ENCODE measurements around the gene SPSB3.

The SPSB3 gene

GRCh38 chr16:1782408-1783264 is at the start of gene SPSB3, which contains the start of gene NUBP2:
Gene SPSB3 (minus strand): TSS chr16:1782571. CDS start chr16:1781483, 1,088 bp downstream.
Gene NUBP2 (plus strand): TSS chr16:1782960. CDS start chr16:1783021, 61 bp downstream.
- Mint-ChIP-seq H3K4me3 (peak within 1 kb of the TSS; percentile 89 to 96), H3K9me3 (no peaks in the 10 kb centered on the region), H3K36me3 (peaks cover 13 to 14% of the 10 kb centered on the region in 2 donors), H3K4me1 (peaks cover 15 to 39% of the 10 kb centered on the region in 2 donors), H3K27ac (peak within 1 kb of the TSS; percentile 94), H3K27me3 (no peaks in the 10 kb centered on the region)
- DNase-seq (peak; percentile 100), ATAC-seq (replicated peaks) (peak; percentile 90 to 92)

- H3K27ac Mint-ChIP-seq = no peak overlapping the region
- no peaks in the 10 kb centered on the region for H3K9me3 Mint-ChIP-seq
- ATAC-seq (replicated peaks) (no peak), DNase-seq (no peak)
- H3K4me1 Mint-ChIP-seq = peaks cover 6 to 20% of the 10 kb centered on the region in 2 donors
- no peak overlapping the region for H3K4me3 Mint-ChIP-seq
- H3K27me3 Mint-ChIP-seq = no peaks in the 10 kb centered on the region
- H3K36me3 Mint-ChIP-seq = peaks cover 7 to 13% of the 10 kb centered on the region in 2 donors
Observed at GRCh38 chr16:1831186-1832075, 49.1 kb upstream of the SPSB3 start.

GRCh38 chr16:1830213-1830612 is 47.8 kb upstream of the SPSB3 start:
- ATAC-seq (replicated peaks) (no peak), DNase-seq (no peak)
- Mint-ChIP-seq H3K9me3 (no peaks in the 10 kb centered on the region), H3K27ac (no peak overlapping the region), H3K27me3 (no peaks in the 10 kb centered on the region), H3K4me3 (no peak overlapping the region), H3K4me1 (peaks cover 6 to 20% of the 10 kb centered on the region in 2 donors), H3K36me3 (peaks cover 7 to 13% of the 10 kb centered on the region in 2 donors)

GRCh38 chr16:1828645-1829410 is 46.5 kb upstream of the SPSB3 start:
- no peak overlapping the region for H3K27ac Mint-ChIP-seq
- DNase-seq = no peak
- no peak for ATAC-seq (replicated peaks)
- H3K9me3 Mint-ChIP-seq = no peaks in the 10 kb centered on the region
- H3K36me3 Mint-ChIP-seq = peaks cover 7 to 13% of the 10 kb centered on the region in 2 donors
- no peaks in the 10 kb centered on the region for H3K27me3 Mint-ChIP-seq
- peaks cover 10 to 30% of the 10 kb centered on the region in 2 donors for H3K4me1 Mint-ChIP-seq
- peak overlapping the region; percentile 30 to 41 for H3K4me3 Mint-ChIP-seq

GRCh38 chr16:1826691-1827573 is 44.6 kb upstream of the SPSB3 start, which contains the start of the genes FAHD1 and HAGH:
Gene FAHD1 (plus strand): TSS chr16:1827206. CDS start chr16:1827239, 33 bp downstream.
Gene HAGH (minus strand): TSS chr16:1826825. CDS start chr16:1826787, 38 bp downstream.
- Mint-ChIP-seq H3K4me3 (peak within 1 kb of the TSS; percentile 90 to 93), H3K27ac (peak within 1 kb of the TSS; percentile 90), H3K9me3 (no peaks in the 10 kb centered on the region), H3K27me3 (no peaks in the 10 kb centered on the region), H3K36me3 (peaks cover 3 to 10% of the 10 kb centered on the region in 2 donors), H3K4me1 (peaks cover 10 to 32% of the 10 kb centered on the region in 2 donors)
- peak; percentile 88 for DNase-seq
- peak; percentile 87 to 90 for ATAC-seq (replicated peaks)

- DNase-seq = peak; percentile 8
- peaks cover 10 to 32% of the 10 kb centered on the region in 2 donors for H3K4me1 Mint-ChIP-seq
- peaks cover 3 to 6% of the 10 kb centered on the region in 2 donors for H3K36me3 Mint-ChIP-seq
- peak overlapping the region; percentile 59 for H3K27ac Mint-ChIP-seq
- peak overlapping the region; percentile 77 to 93 for H3K4me3 Mint-ChIP-seq
- ATAC-seq (replicated peaks) = peak; percentile 75 to 79
- no peaks in the 10 kb centered on the region for H3K27me3 Mint-ChIP-seq
- no peaks in the 10 kb centered on the region for H3K9me3 Mint-ChIP-seq
Observed at GRCh38 chr16:1825864-1826690, 43.7 kb upstream of the SPSB3 start.

- no peaks in the 10 kb centered on the region for H3K9me3 Mint-ChIP-seq
- ATAC-seq (replicated peaks) = no peak
- DNase-seq = no peak
Observed at GRCh38 chr16:1825381-1825863, 43.1 kb upstream of the SPSB3 start.

GRCh38 chr16:1823821-1824220 is 41.5 kb upstream of the SPSB3 start:
- Mint-ChIP-seq H3K27me3 (no peaks in the 10 kb centered on the region), H3K4me3 (no peak overlapping the region), H3K4me1 (peaks cover 6 to 21% of the 10 kb centered on the region in 2 donors), H3K36me3 (peaks cover 4 to 7% of the 10 kb centered on the region in 2 donors), H3K27ac (no peak overlapping the region), H3K9me3 (no peaks in the 10 kb centered on the region)
- ATAC-seq (replicated peaks) (no peak), DNase-seq (no peak)

More at GRCh38 chr16:1825381-1825863, 43.1 kb upstream of the SPSB3 start:
- Mint-ChIP-seq H3K4me1 (peaks cover 8 to 26% of the 10 kb centered on the region in 2 donors), H3K36me3 (peaks cover 0 to 2% of the 10 kb centered on the region in 2 donors), H3K27me3 (no peaks in the 10 kb centered on the region), H3K27ac (peak overlapping the region; percentile 59), H3K4me3 (peak overlapping the region; percentile 75 to 77)

- H3K4me3 Mint-ChIP-seq = no peak overlapping the region
- no peak for ATAC-seq (replicated peaks)
- no peaks in the 10 kb centered on the region for H3K9me3 Mint-ChIP-seq
- no peak overlapping the region for H3K27ac Mint-ChIP-seq
- H3K36me3 Mint-ChIP-seq = peaks cover 4 to 7% of the 10 kb centered on the region in 2 donors
- no peak for DNase-seq
- no peaks in the 10 kb centered on the region for H3K27me3 Mint-ChIP-seq
- peaks cover 6 to 19% of the 10 kb centered on the region in 2 donors for H3K4me1 Mint-ChIP-seq
Observed at GRCh38 chr16:1822801-1823200, 40.4 kb upstream of the SPSB3 start.

GRCh38 chr16:1821861-1822611 is 39.7 kb upstream of the SPSB3 start:
- H3K27ac Mint-ChIP-seq = no peak overlapping the region
- ATAC-seq (replicated peaks) (no peak), DNase-seq (no peak)
- H3K4me1 Mint-ChIP-seq = peaks cover 4 to 12% of the 10 kb centered on the region in 2 donors
- no peak overlapping the region for H3K4me3 Mint-ChIP-seq
- H3K36me3 Mint-ChIP-seq = peaks cover 10 to 11% of the 10 kb centered on the region in 2 donors
- H3K9me3 Mint-ChIP-seq = no peaks in the 10 kb centered on the region
- H3K27me3 Mint-ChIP-seq = no peaks in the 10 kb centered on the region

- Mint-ChIP-seq H3K27ac (no peak overlapping the region), H3K4me1 (peaks cover 4 to 12% of the 10 kb centered on the region in 2 donors), H3K4me3 (no peak overlapping the region), H3K9me3 (no peaks in the 10 kb centered on the region), H3K27me3 (no peaks in the 10 kb centered on the region), H3K36me3 (peaks cover 10 to 13% of the 10 kb centered on the region in 2 donors)
- DNase-seq = no peak
- no peak for ATAC-seq (replicated peaks)
Observed at GRCh38 chr16:1820946-1821290, 38.5 kb upstream of the SPSB3 start.
